Measurements from ENCODE around the gene SERINC2. TPM values are rescaled to one million over a fixed set of nuclear protein-coding genes. Genes with fewer than 3 reads are reported as not detected.

SERINC2 gene
- total RNA-seq, 1 experiment from 2014 or later = 26.0 TPM

GRCh38 chr1:31397360-31398095 lies 15.5 kb upstream of the SERINC2 start:
- Mint-ChIP-seq H3K4me1 (peaks cover 13% of the 10 kb centered on the region), H3K36me3 (no peaks in the 10 kb centered on the region), H3K9me3 (no peaks in the 10 kb centered on the region), H3K27ac (no peak overlapping the region), H3K4me3 (no peak overlapping the region), H3K27me3 (ENCODE audit: low read depth) (peaks cover 9% of the 10 kb centered on the region)
- CTCF ChIA-PET = interaction anchor here (1.2 to 6.3 kb wide), 9 partner anchors 11 to 214 kb away, joined by 4 to 225 read pairs (median 8); partner anchors contain the start of genes FABP3 and SERINC2
- no peak for ATAC-seq
- DNase-seq (ENCODE audit: low spot score) = no peak
- TF ChIP-seq ZNF232 (CRISPR knock-in tag; IDR thresholded peaks at IDR 0.05) (no peak), FOXP4 (CRISPR knock-in tag; IDR thresholded peaks at IDR 0.05) (no peak), MXD4 (CRISPR knock-in tag; IDR thresholded peaks at IDR 0.05; ENCODE audit: borderline replicate concordance) (no peak), SMAD4 (CRISPR knock-in tag; IDR thresholded peaks at IDR 0.05) (no peak), AFF4 (CRISPR knock-in tag; IDR thresholded peaks at IDR 0.05; ENCODE audit: borderline replicate concordance) (no peak), SOX15 (CRISPR knock-in tag; IDR thresholded peaks at IDR 0.05) (no peak), HMGA2 (CRISPR knock-in tag; IDR thresholded peaks at IDR 0.05) (no peak), ZBTB21 (CRISPR knock-in tag; IDR thresholded peaks at IDR 0.05; ENCODE audit: borderline replicate concordance) (no peak), NFATC4 (CRISPR knock-in tag; IDR thresholded peaks at IDR 0.05) (no peak), TEAD1 (CRISPR knock-in tag; IDR thresholded peaks at IDR 0.05) (no peak), FOXP1 (CRISPR knock-in tag; IDR thresholded peaks at IDR 0.05; ENCODE audit: borderline replicate concordance) (no peak), EMX1 (CRISPR knock-in tag; IDR thresholded peaks at IDR 0.05) (no peak)
- POLR2A ChIA-PET = no interaction called here

GRCh38 chr1:31398246-31398645 lies 14.8 kb upstream of the SERINC2 start:
- ATAC-seq (no peak), DNase-seq (ENCODE audit: low spot score) (no peak)
- H3K27me3 Mint-ChIP-seq (ENCODE audit: low read depth) = peaks cover 9% of the 10 kb centered on the region
- ChIA-PET POLR2A (no interaction called here), CTCF (interaction anchor here (0.7 to 6.3 kb wide), 6 partner anchors 9 to 214 kb away, joined by 3 to 225 read pairs (median 8); partner anchors contain the start of gene FABP3)
- H3K4me1 Mint-ChIP-seq = peaks cover 13% of the 10 kb centered on the region
- no peak overlapping the region for H3K27ac Mint-ChIP-seq
- H3K36me3 Mint-ChIP-seq = no peaks in the 10 kb centered on the region
- H3K4me3 Mint-ChIP-seq = no peak overlapping the region
- TF ChIP-seq PRDM15 (CRISPR knock-in tag; IDR thresholded peaks at IDR 0.05) (no peak), ZBTB43 (CRISPR knock-in tag; IDR thresholded peaks at IDR 0.05) (no peak)
- H3K9me3 Mint-ChIP-seq = no peaks in the 10 kb centered on the region
